Measurements from ENCODE around the gene KLK7.

Gene KLK7

DNA sequence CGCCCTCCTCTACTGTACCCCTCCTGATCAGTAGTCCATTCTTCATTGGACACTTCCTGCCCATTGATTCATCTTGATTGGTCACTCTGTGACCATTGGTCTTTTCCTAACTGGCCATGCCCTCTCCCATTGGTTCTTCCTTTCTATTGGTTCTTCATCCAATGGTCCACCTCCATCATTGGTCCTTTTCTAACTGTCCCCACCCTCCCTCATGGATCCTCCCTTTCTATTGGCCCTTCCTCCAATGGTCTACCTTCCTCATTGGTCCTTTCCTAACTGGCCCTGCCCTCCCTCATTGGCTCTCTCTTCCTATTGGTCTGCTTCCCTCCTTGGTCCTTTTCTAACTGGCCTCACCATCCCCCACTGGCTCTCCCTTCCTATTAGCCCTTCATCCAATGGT, 21.5 kb downstream of the KLK7 start:
- Histone ChIP-seq H3K27ac (ENCODE audit: low read depth, low read length, severe bottlenecking) (no peak overlapping the region), H3K36me3 (ENCODE audit: control insufficient read depth, insufficient read depth, low read length) (no peaks in the 10 kb centered on the region), H3K4me1 (ENCODE audit: control insufficient read depth, insufficient read depth, low read length, poor library complexity, severe bottlenecking) (no peaks in the 10 kb centered on the region), H3K4me3 (ENCODE audit: extremely low read depth, insufficient read depth, low read length, poor library complexity, severe bottlenecking) (no peak overlapping the region), H3K9me3 (ENCODE audit: control insufficient read depth, low read length) (no peaks in the 10 kb centered on the region)
- WGBS, 2 experiments (ENCODE audit: insufficient coverage in 2 of 2) = 82 to 83% methylated on average over 1 of the region's 1 CpG

DNA sequence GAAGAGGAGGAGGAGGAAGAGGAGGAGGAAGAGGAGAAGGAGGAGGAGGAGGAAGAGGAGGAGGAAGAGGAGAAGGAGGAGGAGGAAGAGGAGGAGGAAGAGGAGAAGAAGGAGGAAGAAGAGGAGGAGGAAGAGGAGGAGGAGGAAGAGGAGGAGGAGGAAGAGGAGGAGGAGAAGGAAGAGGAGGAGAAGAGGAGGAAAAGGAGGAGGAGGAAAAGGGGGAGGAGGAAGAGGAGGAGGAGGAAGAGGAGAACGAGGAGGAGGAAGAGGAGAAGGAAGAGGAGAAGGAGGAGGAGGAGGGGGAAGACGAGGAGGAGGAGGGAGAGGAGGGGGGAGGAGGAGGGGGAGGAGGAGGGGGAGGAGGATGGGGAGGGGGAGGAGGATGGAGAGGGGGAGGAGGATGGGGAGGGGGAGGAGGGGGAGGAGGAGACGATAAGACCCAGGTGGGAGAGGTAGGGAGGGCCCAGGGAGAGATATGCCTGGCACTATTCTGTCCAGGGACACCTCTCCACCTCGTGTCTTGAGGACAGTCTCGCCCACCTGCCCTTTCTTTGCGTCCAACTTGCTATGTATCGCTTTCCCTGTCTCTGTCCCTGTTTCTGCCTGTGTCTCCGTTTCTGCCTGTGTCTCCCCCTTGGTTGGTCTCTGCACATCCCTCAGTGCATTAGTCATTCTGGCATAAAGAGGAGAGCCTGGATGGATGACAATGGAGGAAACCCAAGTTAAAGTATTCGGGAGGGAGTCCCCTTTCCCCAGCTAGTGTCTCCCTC, 23.8 kb downstream of the KLK7 start:
- 42 to 64% methylated on average over 4 to 6 of the region's 9 CpGs for WGBS, 2 experiments (ENCODE audit: insufficient coverage in 2 of 2)
- H3K4me1 ChIP-seq (ENCODE audit: control insufficient read depth, insufficient read depth, low read length, poor library complexity, severe bottlenecking) = no peaks in the 10 kb centered on the region
- no peaks in the 10 kb centered on the region for H3K36me3 ChIP-seq (ENCODE audit: control insufficient read depth, insufficient read depth, low read length)
- H3K4me3 ChIP-seq (ENCODE audit: extremely low read depth, insufficient read depth, low read length, poor library complexity, severe bottlenecking) = no peak overlapping the region
- no peaks in the 10 kb centered on the region for H3K9me3 ChIP-seq (ENCODE audit: control insufficient read depth, low read length)
- H3K27ac ChIP-seq (ENCODE audit: low read depth, low read length, severe bottlenecking) = no peak overlapping the region

DNA sequence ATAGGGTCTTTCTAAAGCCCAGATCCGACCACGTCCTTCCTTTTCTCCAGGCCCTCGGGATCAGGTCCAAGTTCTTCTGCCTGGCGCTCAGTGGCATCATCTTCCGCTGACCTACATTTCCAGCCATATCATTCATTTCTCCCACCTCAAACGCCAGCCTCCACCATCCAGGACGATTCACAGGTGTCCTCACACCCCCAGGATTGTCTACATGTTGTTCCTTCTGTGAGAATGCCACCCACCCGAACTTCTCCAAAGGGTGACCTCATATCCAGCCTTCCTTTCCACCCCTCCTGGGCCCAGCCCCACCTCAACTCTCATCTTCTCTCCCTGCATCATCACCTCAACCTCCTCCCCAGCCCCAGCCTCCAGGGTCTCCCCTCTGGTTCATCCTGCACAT, 26.1 kb downstream of the KLK7 start:
- WGBS, 2 experiments (ENCODE audit: insufficient coverage in 2 of 2) = 83 to 84% methylated on average over 8 of the region's 8 CpGs
- H3K36me3 ChIP-seq (ENCODE audit: control insufficient read depth, insufficient read depth, low read length) = no peaks in the 10 kb centered on the region
- H3K9me3 ChIP-seq (ENCODE audit: control insufficient read depth, low read length) = no peaks in the 10 kb centered on the region
- H3K27ac ChIP-seq (ENCODE audit: low read depth, low read length, severe bottlenecking) = no peak overlapping the region
- H3K4me3 ChIP-seq (ENCODE audit: extremely low read depth, insufficient read depth, low read length, poor library complexity, severe bottlenecking) = no peak overlapping the region
- no peaks in the 10 kb centered on the region for H3K4me1 ChIP-seq (ENCODE audit: control insufficient read depth, insufficient read depth, low read length, poor library complexity, severe bottlenecking)

DNA sequence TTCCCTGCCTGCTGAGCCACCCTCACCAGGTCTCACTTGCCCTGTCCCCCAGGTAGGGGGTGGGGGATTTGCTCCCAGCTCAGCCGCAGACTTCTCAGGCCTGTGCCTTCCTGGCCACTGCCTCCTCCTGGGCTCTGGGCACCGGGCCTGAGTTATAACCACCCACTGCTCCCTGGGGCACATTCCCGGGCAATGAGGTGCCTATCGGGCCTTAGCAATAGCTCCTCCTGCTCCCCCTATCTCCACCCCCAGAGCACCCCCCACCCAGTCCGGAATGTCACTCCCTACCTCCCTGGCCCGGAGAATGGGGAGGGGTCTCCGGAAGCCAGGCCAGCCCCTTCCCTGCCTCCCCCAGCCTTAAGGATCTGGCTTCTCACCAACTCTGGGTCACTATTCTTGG, 30.8 kb downstream of the KLK7 start, which contains the start of gene KLK5:
Gene KLK5 (minus strand): TSS at position 129 of the 400 bp plus-strand sequence. CDS start 381 bp downstream, outside the sequence.
- Histone ChIP-seq H3K36me3 (ENCODE audit: control insufficient read depth, insufficient read depth, low read length) (no peaks in the 10 kb centered on the region), H3K9me3 (ENCODE audit: control insufficient read depth, low read length) (no peaks in the 10 kb centered on the region), H3K27ac (ENCODE audit: low read depth, low read length, severe bottlenecking) (no peak within 1 kb of the TSS), H3K4me3 (ENCODE audit: extremely low read depth, insufficient read depth, low read length, poor library complexity, severe bottlenecking) (no peak within 1 kb of the TSS), H3K4me1 (ENCODE audit: control insufficient read depth, insufficient read depth, low read length, poor library complexity, severe bottlenecking) (no peaks in the 10 kb centered on the region)
- WGBS, 2 experiments (ENCODE audit: insufficient coverage in 2 of 2) = 38 to 50% methylated on average over 4 of the region's 7 CpGs

DNA sequence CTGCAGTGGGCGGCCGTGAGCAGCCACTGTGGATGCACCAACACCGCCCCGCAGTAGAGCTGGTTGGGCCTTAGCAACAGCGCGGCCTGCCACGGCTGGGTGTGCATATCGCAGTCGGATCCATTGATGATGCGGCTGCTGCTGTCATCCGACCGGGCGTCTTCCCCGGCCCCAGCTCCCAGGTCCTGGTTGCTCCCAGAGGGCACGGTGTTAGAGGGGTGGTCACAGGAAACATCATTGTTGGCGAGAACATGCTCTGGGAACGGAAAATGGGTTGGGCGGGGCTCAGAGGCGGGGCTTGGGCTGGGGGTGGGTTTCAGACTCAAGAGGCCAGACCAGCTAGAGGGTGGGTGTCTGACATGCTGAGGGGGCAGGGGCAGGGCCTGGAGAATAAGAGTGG, 33.9 kb downstream of the KLK7 start:
- WGBS, 2 experiments (ENCODE audit: insufficient coverage in 2 of 2) = 91 to 92% methylated on average over 13 to 19 of the region's 19 CpGs

DNA sequence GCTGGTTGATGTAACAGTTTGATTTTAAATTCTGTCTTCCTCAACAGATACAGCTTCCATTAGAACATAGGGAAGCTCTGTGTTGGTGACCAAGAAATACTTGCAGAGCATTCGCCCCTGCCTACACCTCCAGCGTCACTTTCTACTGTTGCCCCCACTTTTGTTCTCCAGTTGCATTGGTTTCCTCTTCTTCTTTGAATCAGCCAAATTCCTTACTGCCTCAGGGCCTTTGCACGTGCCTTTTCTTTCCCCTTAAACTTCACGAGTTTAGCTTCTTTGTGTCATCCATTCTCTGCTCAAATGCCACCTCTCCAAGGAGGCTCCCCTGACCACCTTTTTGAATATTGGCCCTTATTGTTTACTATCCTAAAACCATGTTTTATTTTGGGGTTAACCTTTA, 36.6 kb downstream of the KLK7 start:
- H3K27ac ChIP-seq (ENCODE audit: low read depth, low read length, severe bottlenecking) = no peak overlapping the region
- no peaks in the 10 kb centered on the region for H3K9me3 ChIP-seq (ENCODE audit: control insufficient read depth, low read length)
- no peak overlapping the region for H3K4me3 ChIP-seq (ENCODE audit: extremely low read depth, insufficient read depth, low read length, poor library complexity, severe bottlenecking)
- H3K4me1 ChIP-seq (ENCODE audit: control insufficient read depth, insufficient read depth, low read length, poor library complexity, severe bottlenecking) = no peaks in the 10 kb centered on the region
- WGBS, 2 experiments (ENCODE audit: insufficient coverage in 2 of 2) = 54 to 58% methylated on average over 4 of the region's 4 CpGs
- no peaks in the 10 kb centered on the region for H3K36me3 ChIP-seq (ENCODE audit: control insufficient read depth, insufficient read depth, low read length)

More for the DNA sequence above, 33.9 kb downstream of the KLK7 start:
- no peaks in the 10 kb centered on the region for H3K36me3 ChIP-seq (ENCODE audit: control insufficient read depth, insufficient read depth, low read length)
- no peaks in the 10 kb centered on the region for H3K4me1 ChIP-seq (ENCODE audit: control insufficient read depth, insufficient read depth, low read length, poor library complexity, severe bottlenecking)
- H3K9me3 ChIP-seq (ENCODE audit: control insufficient read depth, low read length) = no peaks in the 10 kb centered on the region
- H3K4me3 ChIP-seq (ENCODE audit: extremely low read depth, insufficient read depth, low read length, poor library complexity, severe bottlenecking) = no peak overlapping the region
- H3K27ac ChIP-seq (ENCODE audit: low read depth, low read length, severe bottlenecking) = no peak overlapping the region

DNA sequence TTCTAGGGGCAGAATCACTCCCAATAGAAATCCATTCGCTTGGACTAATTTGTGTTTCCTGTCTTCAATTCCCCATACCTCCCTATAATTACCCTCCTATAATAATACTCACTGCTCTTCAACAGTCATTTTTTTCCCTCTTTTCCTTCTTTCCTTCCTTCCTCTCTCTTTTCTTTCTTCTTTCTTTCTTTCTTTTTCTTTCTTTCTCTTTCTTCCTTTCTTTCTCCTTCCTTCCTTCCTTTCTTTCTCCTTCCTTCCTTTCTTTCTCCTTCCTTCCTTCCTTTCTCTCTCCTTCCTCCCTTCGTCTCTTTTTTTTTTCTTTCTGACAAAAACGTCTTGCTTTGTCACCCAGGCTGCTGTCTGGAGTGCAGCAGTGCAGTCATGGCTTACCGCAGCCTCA, 38.9 kb downstream of the KLK7 start:
- H3K9me3 ChIP-seq (ENCODE audit: control insufficient read depth, low read length) = no peaks in the 10 kb centered on the region
- WGBS, 2 experiments (ENCODE audit: insufficient coverage in 2 of 2) = 68 to 71% methylated on average over 4 of the region's 4 CpGs
- H3K4me3 ChIP-seq (ENCODE audit: extremely low read depth, insufficient read depth, low read length, poor library complexity, severe bottlenecking) = no peak overlapping the region
- no peaks in the 10 kb centered on the region for H3K36me3 ChIP-seq (ENCODE audit: control insufficient read depth, insufficient read depth, low read length)
- no peak overlapping the region for H3K27ac ChIP-seq (ENCODE audit: low read depth, low read length, severe bottlenecking)
- H3K4me1 ChIP-seq (ENCODE audit: control insufficient read depth, insufficient read depth, low read length, poor library complexity, severe bottlenecking) = no peaks in the 10 kb centered on the region

DNA sequence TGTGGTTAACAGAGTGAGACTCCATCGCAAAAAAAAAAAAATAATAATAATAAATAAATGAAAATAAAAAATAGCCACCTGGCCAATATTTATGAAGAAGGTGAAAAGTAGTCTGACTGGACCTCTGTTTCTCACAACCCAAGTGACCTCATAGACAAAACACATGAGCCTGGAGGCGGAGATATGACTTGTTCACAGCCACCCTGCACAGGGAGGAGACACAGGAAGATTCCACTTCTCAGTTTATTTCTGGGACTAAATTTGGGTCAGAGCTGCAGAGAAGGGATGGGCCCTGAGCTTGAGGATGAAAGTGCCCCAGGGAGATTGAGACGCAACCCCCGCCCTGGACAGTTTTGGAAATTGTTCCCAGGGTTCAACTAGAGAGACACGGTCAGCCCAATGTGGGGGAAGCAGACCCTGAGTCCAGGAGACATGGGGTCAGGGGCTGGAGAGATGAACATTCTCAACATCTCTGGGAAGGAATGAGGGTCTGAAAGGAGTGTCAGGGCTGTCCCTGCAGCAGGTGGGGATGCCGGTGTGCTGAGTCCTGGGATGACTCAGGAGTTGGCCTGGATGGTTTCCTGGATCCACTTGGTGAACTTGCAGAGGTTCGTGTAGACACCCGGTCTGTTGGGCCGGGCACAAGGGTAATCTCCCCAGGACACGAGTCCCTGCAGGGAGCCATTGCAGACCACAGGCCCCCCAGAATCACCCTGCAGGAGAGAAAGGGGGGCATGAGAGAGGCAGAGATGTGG, 40.5 kb downstream of the KLK7 start:
- Histone ChIP-seq H3K9me3 (ENCODE audit: control insufficient read depth, low read length) (no peaks in the 10 kb centered on the region), H3K4me3 (ENCODE audit: extremely low read depth, insufficient read depth, low read length, poor library complexity, severe bottlenecking) (no peak overlapping the region), H3K36me3 (ENCODE audit: control insufficient read depth, insufficient read depth, low read length) (no peaks in the 10 kb centered on the region), H3K4me1 (ENCODE audit: control insufficient read depth, insufficient read depth, low read length, poor library complexity, severe bottlenecking) (no peaks in the 10 kb centered on the region), H3K27ac (ENCODE audit: low read depth, low read length, severe bottlenecking) (no peak overlapping the region)
- 79 to 86% methylated on average over 6 to 9 of the region's 10 CpGs for WGBS, 2 experiments (ENCODE audit: insufficient coverage in 2 of 2)

DNA sequence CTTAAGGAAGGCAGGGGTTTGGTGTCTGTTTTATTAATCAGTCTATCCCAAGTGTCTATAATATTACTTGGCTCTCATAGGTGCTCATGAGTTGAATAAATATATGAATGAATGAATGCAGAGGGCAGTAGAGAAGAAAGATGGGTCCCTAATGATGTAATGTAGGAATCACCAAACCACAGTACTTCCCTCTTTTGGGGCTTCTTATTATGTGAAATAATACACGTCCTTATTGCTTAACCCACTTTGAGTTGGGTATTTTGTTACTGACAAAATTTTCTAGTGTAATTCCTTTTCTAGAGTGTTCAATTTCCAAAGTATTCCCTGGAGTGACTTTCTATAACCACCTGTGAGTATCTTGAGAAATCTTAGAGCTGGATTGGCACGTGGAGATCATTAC, 44.1 kb downstream of the KLK7 start:
- Histone ChIP-seq H3K9me3 (ENCODE audit: control insufficient read depth, low read length) (no peaks in the 10 kb centered on the region), H3K27ac (ENCODE audit: low read depth, low read length, severe bottlenecking) (no peak overlapping the region), H3K36me3 (ENCODE audit: control insufficient read depth, insufficient read depth, low read length) (no peaks in the 10 kb centered on the region), H3K4me3 (ENCODE audit: extremely low read depth, insufficient read depth, low read length, poor library complexity, severe bottlenecking) (no peak overlapping the region), H3K4me1 (ENCODE audit: control insufficient read depth, insufficient read depth, low read length, poor library complexity, severe bottlenecking) (no peaks in the 10 kb centered on the region)
- WGBS, 2 experiments (ENCODE audit: insufficient coverage in 2 of 2) = 50% methylated on average over 1 of the region's 2 CpGs; no CpG with 5 or more reads in 1 of the 2 experiments

DNA sequence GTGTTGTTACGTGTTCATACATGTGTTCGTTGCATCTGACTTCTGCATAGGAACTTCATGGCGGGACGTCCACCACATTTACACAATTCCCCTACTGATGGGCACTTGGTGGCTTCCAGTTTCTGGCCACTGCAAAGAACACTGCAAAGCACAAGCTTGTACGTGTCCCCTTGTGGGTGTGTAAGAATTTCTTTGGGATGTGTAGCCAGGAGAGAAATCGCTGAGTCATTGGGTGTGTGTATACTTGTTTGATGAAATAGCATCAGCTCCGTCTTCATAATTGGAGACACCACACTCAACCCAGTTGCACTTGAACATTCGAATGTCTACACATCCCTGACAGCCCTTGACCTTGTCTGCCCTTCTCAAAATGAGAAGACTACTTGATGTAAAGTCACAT, 50.1 kb downstream of the KLK7 start:
- no peaks in the 10 kb centered on the region for H3K4me1 ChIP-seq (ENCODE audit: control insufficient read depth, insufficient read depth, low read length, poor library complexity, severe bottlenecking)
- WGBS, 2 experiments (ENCODE audit: insufficient coverage in 2 of 2) = 91 to 97% methylated on average over 6 to 7 of the region's 8 CpGs
- no peaks in the 10 kb centered on the region for H3K36me3 ChIP-seq (ENCODE audit: control insufficient read depth, insufficient read depth, low read length)
- no peaks in the 10 kb centered on the region for H3K9me3 ChIP-seq (ENCODE audit: control insufficient read depth, low read length)
- no peak overlapping the region for H3K4me3 ChIP-seq (ENCODE audit: extremely low read depth, insufficient read depth, low read length, poor library complexity, severe bottlenecking)
- H3K27ac ChIP-seq (ENCODE audit: low read depth, low read length, severe bottlenecking) = no peak overlapping the region

DNA sequence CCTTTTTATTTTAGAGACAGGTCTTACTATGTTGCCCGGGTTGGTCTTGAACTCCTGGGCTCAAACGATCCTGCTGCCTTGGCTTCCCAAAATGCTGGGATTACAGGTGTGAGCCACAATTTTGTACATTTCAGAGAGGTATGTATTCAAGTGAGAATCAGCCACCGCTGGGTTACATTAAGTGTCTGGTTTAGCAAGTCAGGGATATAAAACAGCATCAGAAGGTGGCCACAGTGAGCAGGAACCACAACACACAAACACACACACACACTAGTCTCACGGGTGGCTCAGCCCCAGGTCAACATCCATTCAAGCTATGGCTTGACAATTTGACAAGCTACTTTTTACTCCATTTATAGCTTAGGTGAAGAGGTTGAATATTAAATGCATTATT, 51.0 kb downstream of the KLK7 start:
- H3K9me3 ChIP-seq (ENCODE audit: control insufficient read depth, low read length) = no peaks in the 10 kb centered on the region
- no peaks in the 10 kb centered on the region for H3K4me1 ChIP-seq (ENCODE audit: control insufficient read depth, insufficient read depth, low read length, poor library complexity, severe bottlenecking)
- no peak overlapping the region for H3K27ac ChIP-seq (ENCODE audit: low read depth, low read length, severe bottlenecking)
- WGBS, 2 experiments (ENCODE audit: insufficient coverage in 2 of 2) = 40 to 90% methylated on average over 1 to 2 of the region's 4 CpGs
- no peaks in the 10 kb centered on the region for H3K36me3 ChIP-seq (ENCODE audit: control insufficient read depth, insufficient read depth, low read length)
- H3K4me3 ChIP-seq (ENCODE audit: extremely low read depth, insufficient read depth, low read length, poor library complexity, severe bottlenecking) = no peak overlapping the region

All from mesodermal cell (in vitro differentiated cells).